DOHH2 (cell line): Measurements from ENCODE around the gene FAM78A.

ENCODE experiments used
- H3F3A ChIP-seq: fragments of 200-600 bp; sonication (generic), shearing (Covaris generic); 2 replicates; pipeline ENCODE4 v1.6.0; 2016; ENCODE audit warnings: antibody characterized with exemption, mild to moderate bottlenecking; ENCODE audit not compliant: control insufficient read depth, insufficient read depth
- H3K27ac ChIP-seq: fragments of 200-600 bp; sonication (generic); 2 replicates; pipeline ENCODE4 v1.5.1; 2014; ENCODE audit warnings: low read depth, mild to moderate bottlenecking, low read length, moderate library complexity
- H3K27me3 ChIP-seq: fragments of 200-600 bp; sonication (generic); 2 replicates; pipeline ENCODE4 v1.6.1; 2014; ENCODE audit warnings: mild to moderate bottlenecking, low read length, mixed read lengths; ENCODE audit not compliant: control insufficient read depth
- H3K36me3 ChIP-seq: fragments of 200-600 bp; sonication (generic); 2 replicates; pipeline ENCODE4 v1.6.1; 2014; ENCODE audit warnings: mild to moderate bottlenecking, low read length, moderate library complexity, mixed read lengths; ENCODE audit not compliant: control insufficient read depth
- H3K4me1 ChIP-seq: fragments of 200-600 bp; sonication (generic); 2 replicates; pipeline ENCODE4 v1.6.1; 2014; ENCODE audit warnings: mild to moderate bottlenecking, low read length, mixed read lengths; ENCODE audit not compliant: control insufficient read depth
- H3K4me2 ChIP-seq: fragments of 200-600 bp; sonication (generic); 2 replicates; pipeline ENCODE4 v1.6.0; 2014; ENCODE audit warnings: mild to moderate bottlenecking, low read length, moderate library complexity
- H3K4me3 ChIP-seq: fragments of 200-600 bp; sonication (generic); 2 replicates; pipeline ENCODE4 v1.5.1; 2014; ENCODE audit warnings: mild to moderate bottlenecking, low read length, mixed read lengths
- H3K79me2 ChIP-seq: fragments of 200-600 bp; sonication (generic); 2 replicates; pipeline ENCODE4 v1.6.1; 2014; ENCODE audit warnings: mild to moderate bottlenecking, low read length, mixed read lengths; ENCODE audit not compliant: control insufficient read depth
- H3K9me2 ChIP-seq: fragments of 200-600 bp; sonication (generic); replicated peaks from 2 replicates; pipeline ENCODE4 v1.6.1; 2014; ENCODE audit warnings: mild to moderate bottlenecking, low read length, mixed read lengths; ENCODE audit not compliant: control insufficient read depth
- H3K9me3 ChIP-seq: fragments of 200-600 bp; sonication (generic); 2 replicates; pipeline ENCODE4 v1.6.1; 2014; ENCODE audit warnings: antibody characterized with exemption, low read length, mixed read lengths; ENCODE audit not compliant: control insufficient read depth, insufficient read depth
- H4K20me1 ChIP-seq: fragments of 200-600 bp; sonication (generic); 2 replicates; pipeline ENCODE4 v1.6.0; 2014; ENCODE audit warnings: low read depth, mild to moderate bottlenecking, antibody characterized with exemption, low read length, moderate library complexity; ENCODE audit not compliant: control insufficient read depth, insufficient read depth
- EZH2phosphoT487 ChIP-seq: fragments of 200-600 bp; sonication (generic); IDR thresholded peaks from 2 replicates; pipeline ENCODE4 v1.6.1; 2017; ENCODE audit warnings: borderline replicate concordance, mild to moderate bottlenecking, antibody characterized with exemption, low read length, moderate library complexity, mixed read lengths
- TF ChIP-seq, protein P1 (sequence below): fragments of 200-600 bp; sonication (generic); IDR thresholded peaks from one replicate; pipeline ENCODE4 v1.5.1; 2014; ENCODE audit warnings: antibody characterized with exemption, mild to moderate bottlenecking, low read depth, low read length; ENCODE audit not compliant: poor library complexity, severe bottlenecking

Gene FAM78A

DNA sequence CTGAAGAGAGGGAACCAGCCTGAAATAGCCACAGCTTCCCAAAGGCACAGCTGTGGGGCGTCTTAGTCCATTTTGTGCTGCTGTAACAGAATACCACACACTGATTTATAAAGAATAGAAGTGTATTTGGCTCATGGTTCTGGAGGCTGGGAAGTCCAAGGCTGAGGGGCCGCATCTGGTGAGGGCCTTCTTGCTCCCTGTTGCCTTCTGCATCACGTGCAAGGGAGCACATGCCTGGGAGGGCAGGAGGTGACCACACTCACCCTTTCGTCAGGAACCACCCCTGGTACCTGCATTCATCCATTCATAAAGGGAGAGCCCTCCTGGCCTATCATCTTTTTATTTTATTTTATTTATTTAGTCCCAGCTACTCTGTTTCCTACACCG, 23.6 kb upstream of the FAM78A start:
- Histone ChIP-seq H3K36me3 (no peaks in the 10 kb centered on the region), H3K27me3 (no peaks in the 10 kb centered on the region), H3K4me3 (no peak overlapping the region), H3K4me2 (no peak overlapping the region), H3K9me3 (no peaks in the 10 kb centered on the region), H3K79me2 (no peaks in the 10 kb centered on the region), H3F3A (no peaks in the 10 kb centered on the region), H3K4me1 (0 out of 2 replicates have a peak, but pooled peaks cover 4% of the 10 kb centered on the region), H4K20me1 (no peaks in the 10 kb centered on the region), H3K27ac (no peak overlapping the region), H3K9me2 (no peaks in the 10 kb centered on the region)
- TF ChIP-seq, protein P1, sequence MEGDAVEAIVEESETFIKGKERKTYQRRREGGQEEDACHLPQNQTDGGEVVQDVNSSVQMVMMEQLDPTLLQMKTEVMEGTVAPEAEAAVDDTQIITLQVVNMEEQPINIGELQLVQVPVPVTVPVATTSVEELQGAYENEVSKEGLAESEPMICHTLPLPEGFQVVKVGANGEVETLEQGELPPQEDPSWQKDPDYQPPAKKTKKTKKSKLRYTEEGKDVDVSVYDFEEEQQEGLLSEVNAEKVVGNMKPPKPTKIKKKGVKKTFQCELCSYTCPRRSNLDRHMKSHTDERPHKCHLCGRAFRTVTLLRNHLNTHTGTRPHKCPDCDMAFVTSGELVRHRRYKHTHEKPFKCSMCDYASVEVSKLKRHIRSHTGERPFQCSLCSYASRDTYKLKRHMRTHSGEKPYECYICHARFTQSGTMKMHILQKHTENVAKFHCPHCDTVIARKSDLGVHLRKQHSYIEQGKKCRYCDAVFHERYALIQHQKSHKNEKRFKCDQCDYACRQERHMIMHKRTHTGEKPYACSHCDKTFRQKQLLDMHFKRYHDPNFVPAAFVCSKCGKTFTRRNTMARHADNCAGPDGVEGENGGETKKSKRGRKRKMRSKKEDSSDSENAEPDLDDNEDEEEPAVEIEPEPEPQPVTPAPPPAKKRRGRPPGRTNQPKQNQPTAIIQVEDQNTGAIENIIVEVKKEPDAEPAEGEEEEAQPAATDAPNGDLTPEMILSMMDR, result no peak

DNA sequence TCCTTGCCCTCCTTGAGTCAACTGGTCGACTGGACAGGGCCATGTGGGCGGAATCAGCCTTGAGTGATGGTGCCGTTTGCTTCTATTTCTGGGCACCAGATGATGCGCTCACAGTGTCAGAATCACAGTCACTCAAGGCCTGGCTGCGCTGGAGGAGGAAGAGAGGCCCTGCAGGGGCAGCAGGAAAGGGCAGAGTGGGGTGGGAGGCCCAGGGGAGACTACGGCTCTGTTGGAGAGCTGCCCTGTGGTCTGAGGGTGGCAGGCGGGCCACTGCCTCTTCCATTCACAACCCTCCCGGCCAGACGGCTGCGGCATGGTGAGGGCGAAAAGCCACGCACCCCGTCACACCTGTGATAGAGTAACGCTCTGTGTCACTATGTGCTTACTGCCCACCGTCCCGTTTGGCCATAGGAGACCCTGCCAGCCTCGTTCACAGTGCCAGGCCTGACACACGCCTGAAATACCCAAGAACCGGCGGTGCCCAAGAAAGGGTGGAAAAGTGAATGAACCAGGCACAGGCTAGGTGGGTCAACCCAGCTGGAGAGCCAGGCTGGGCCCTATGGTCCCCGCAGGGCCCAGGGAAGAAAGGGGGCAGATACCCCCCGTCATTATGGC, 23.1 kb upstream of the FAM78A start:
- Histone ChIP-seq H3K4me3 (no peak overlapping the region), H3K4me2 (no peak overlapping the region), H3K27ac (no peak overlapping the region), H3K4me1 (0 out of 2 replicates have a peak, but pooled peaks cover 4% of the 10 kb centered on the region), H3K9me3 (no peaks in the 10 kb centered on the region), H3K79me2 (no peaks in the 10 kb centered on the region), H3K27me3 (no peaks in the 10 kb centered on the region), H4K20me1 (no peaks in the 10 kb centered on the region), H3F3A (no peaks in the 10 kb centered on the region), H3K36me3 (no peaks in the 10 kb centered on the region), H3K9me2 (no peaks in the 10 kb centered on the region)
- TF ChIP-seq EZH2phosphoT487, result no peak
- TF ChIP-seq, protein P1, result no peak

DNA sequence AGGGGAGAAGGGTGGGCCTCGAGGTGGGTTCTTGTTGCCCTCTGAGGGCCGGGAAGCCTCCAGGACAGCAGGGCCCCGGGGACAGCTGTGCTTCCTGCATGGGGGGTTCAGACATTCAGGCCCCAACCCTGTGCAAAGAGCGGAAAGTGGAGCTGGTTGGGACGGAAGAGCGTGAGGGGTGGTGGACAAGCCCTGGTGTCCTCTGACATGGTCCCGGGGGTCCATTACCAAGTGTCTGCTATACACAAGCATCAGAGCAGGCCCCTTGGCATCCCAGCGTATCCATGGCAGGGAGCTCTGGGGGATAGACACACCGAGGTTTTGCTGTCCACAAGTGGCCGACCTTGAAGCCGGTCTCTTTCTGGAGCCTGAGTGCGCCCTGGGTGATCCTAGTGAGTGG, 22.5 kb upstream of the FAM78A start:
- Histone ChIP-seq H3K79me2 (no peaks in the 10 kb centered on the region), H3F3A (no peaks in the 10 kb centered on the region), H3K36me3 (no peaks in the 10 kb centered on the region), H3K9me3 (no peaks in the 10 kb centered on the region), H3K4me1 (0 out of 2 replicates have a peak, but pooled peaks cover 4% of the 10 kb centered on the region), H3K4me3 (no peak overlapping the region), H3K27me3 (no peaks in the 10 kb centered on the region), H3K27ac (no peak overlapping the region), H3K9me2 (no peaks in the 10 kb centered on the region), H3K4me2 (no peak overlapping the region), H4K20me1 (no peaks in the 10 kb centered on the region)
- no peak for TF ChIP-seq EZH2phosphoT487
- TF ChIP-seq, protein P1, result no peak
